Ishikawa (cell line): ENCODE measurements around the gene MIGA2.
A peak's percentile ranks its signal among the peaks of the same experiment; 100 is the strongest.

Experiments used
- CEBPB ChIP-seq: IDR thresholded peaks from 2 replicates; pipeline ENCODE4 v1.6.1; 2012
- CREB1 ChIP-seq: IDR thresholded peaks from 2 replicates; pipeline ENCODE4 v1.6.1; 2012; ENCODE audit warnings: low read depth
- EGR1 ChIP-seq: IDR thresholded peaks from 2 replicates; pipeline ENCODE4 v1.6.1; 2012
- EP300 ChIP-seq: IDR thresholded peaks from 2 replicates; pipeline ENCODE4 v1.6.1; 2012; ENCODE audit warnings: borderline replicate concordance
- FOXM1 ChIP-seq: IDR thresholded peaks from 2 replicates; pipeline ENCODE4 v1.6.1; 2012; ENCODE audit warnings: low read depth, borderline replicate concordance
- MAX ChIP-seq: IDR thresholded peaks from 2 replicates; pipeline ENCODE4 v1.6.1; 2012
- NFIC ChIP-seq: IDR thresholded peaks from 2 replicates; pipeline ENCODE4 v1.6.1; 2012
- RAD21 ChIP-seq: IDR thresholded peaks from 2 replicates; pipeline ENCODE4 v1.6.1; 2012; ENCODE audit warnings: low read depth
- REST ChIP-seq: IDR thresholded peaks from 2 replicates; pipeline ENCODE4 v1.6.1; 2012; ENCODE audit warnings: low read depth, mild to moderate bottlenecking
- TAF1 ChIP-seq: IDR thresholded peaks from 2 replicates; pipeline ENCODE4 v1.6.1; 2012; ENCODE audit warnings: low read depth, mild to moderate bottlenecking
- TCF12 ChIP-seq: IDR thresholded peaks from 2 replicates; pipeline ENCODE4 v1.6.1; 2012; ENCODE audit warnings: low read depth
- TEAD4 ChIP-seq: IDR thresholded peaks from 2 replicates; pipeline ENCODE4 v1.6.1; 2012
- USF1 ChIP-seq: IDR thresholded peaks from 2 replicates; pipeline ENCODE4 v1.6.1; 2012
- YY1 ChIP-seq: IDR thresholded peaks from 2 replicates; pipeline ENCODE4 v1.6.1; 2012; ENCODE audit warnings: low read depth
- ZBTB7A ChIP-seq: IDR thresholded peaks from 2 replicates; pipeline ENCODE4 v1.6.1; 2012; ENCODE audit warnings: low read depth

MIGA2 gene

GRCh38 chr9:129001504-129002325, 34.7 kb upstream of the MIGA2 start:
- TF ChIP-seq FOXM1, result no peak
- TF ChIP-seq ZBTB7A, result no peak
- TF ChIP-seq TCF12, result no peak
- TF ChIP-seq EGR1, result no peak
- no peak for TF ChIP-seq USF1
- TF ChIP-seq EP300, result no peak
- TF ChIP-seq TEAD4, result no peak

- TF ChIP-seq TEAD4, result no peak
- no peak for TF ChIP-seq NFIC
- TF ChIP-seq TAF1, result no peak
- TF ChIP-seq REST, result no peak
- no peak for TF ChIP-seq RAD21
- no peak for TF ChIP-seq TCF12
- TF ChIP-seq CREB1, result no peak
- TF ChIP-seq MAX, result no peak
- no peak for TF ChIP-seq FOXM1
- TF ChIP-seq EGR1, result no peak
These were observed 33.4 kb upstream of the MIGA2 start for GRCh38 chr9:129002992-129003391.

- TF ChIP-seq ZBTB7A, result no peak
- no peak for TF ChIP-seq REST
- no peak for TF ChIP-seq MAX
- TF ChIP-seq TCF12, result no peak
- no peak for TF ChIP-seq RAD21
- TF ChIP-seq FOXM1, result no peak
- TF ChIP-seq EGR1, result no peak
- no peak for TF ChIP-seq EP300
- TF ChIP-seq YY1, result no peak
- no peak for TF ChIP-seq USF1
- no peak for TF ChIP-seq CEBPB
- TF ChIP-seq TAF1, result no peak
These were observed 31.0 kb upstream of the MIGA2 start for GRCh38 chr9:129005336-129005997.

- peak; percentile 37; the same call in 1 of the 2 replicates for TF ChIP-seq RAD21
- no peak for TF ChIP-seq TAF1
- TF ChIP-seq TEAD4, result peak; percentile 49; the same call in 1 of the 2 replicates
These were observed 29.9 kb upstream of the MIGA2 start for GRCh38 chr9:129006328-129007034.

- TF ChIP-seq USF1, result no peak
- TF ChIP-seq NFIC, result 0 out of 2 replicates have a peak, but pooled peaks have one; percentile 43
These were observed 29.2 kb upstream of the MIGA2 start for GRCh38 chr9:129007035-129007765.
